SK-N-SH (cell line): ENCODE data around the gene ACAT2. TPM values are rescaled to one million over a fixed set of nuclear protein-coding genes. Genes with fewer than 3 reads are reported as not detected.

Experiments used
- CTCF ChIA-PET: fragments of 300-600, 350-600 bp; formaldehyde crosslinking; extraction: SDS; loops from one replicate; lab custom pipeline; 2021; lab: Yijun Ruan, JAX
- POLR2A ChIA-PET: fragments of 350-600 bp; sonication (Branson Sonifier 250); formaldehyde crosslinking; extraction: SDS; loops from one replicate; lab custom pipeline; 2020; ENCODE audit warnings: antibody characterized with exemption, inconsistent platforms; lab: Yijun Ruan, JAX
- DNase-seq: peaks from one replicate; pipeline ENCODE4 v3.0.0; 2012
- H2AFZ ChIP-seq: fragments of 200-600 bp; sonication (generic); 2 replicates; pipeline ENCODE4 v1.8.1; 2016; ENCODE audit warnings: antibody characterized with exemption, mild to moderate bottlenecking, low read depth
- H3F3A ChIP-seq: fragments of 200-600 bp; sonication (generic); replicated peaks from 2 replicates; pipeline ENCODE3; 2016; ENCODE audit warnings: antibody characterized with exemption, mild to moderate bottlenecking; ENCODE audit not compliant: insufficient read depth
- H3K27ac ChIP-seq, 2 experiments: fragments of 200-500 bp in 1 of 2; fragments of 200-600 bp in 1 of 2; sonication (Bioruptor generic) in 1 of 2; sonication (generic), shearing (Covaris generic) in 1 of 2; 2 replicates each; pipeline versions ENCODE4 v1.5.1 to v1.6.1; 2014 to 2016; ENCODE audit warnings: low read depth in 2 of 2, inconsistent platforms in 1 of 2, low read length in 1 of 2, mild to moderate bottlenecking in 1 of 2, mixed read lengths in 1 of 2
- H3K27me3 ChIP-seq: fragments of 200-600 bp; sonication (generic), shearing (Covaris generic); 2 replicates; pipeline ENCODE4 v1.6.1; 2016; ENCODE audit warnings: mixed run types; ENCODE audit not compliant: insufficient read depth
- H3K36me3 ChIP-seq, 2 experiments: fragments of 200-500 bp in 1 of 2; fragments of 200-600 bp in 1 of 2; sonication (Bioruptor generic) in 1 of 2; sonication (generic) in 1 of 2; replicated peaks in 1 of 2; 2 replicates each; pipeline versions ENCODE3 to v1.5.1; 2014 to 2016; ENCODE audit warnings: low read length in 1 of 2, mild to moderate bottlenecking in 1 of 2; ENCODE audit not compliant: insufficient read depth in 2 of 2, control insufficient read depth in 1 of 2
- H3K4me1 ChIP-seq, 2 experiments: fragments of 200-500 bp in 1 of 2; fragments of 200-600 bp in 1 of 2; sonication (Bioruptor generic) in 1 of 2; sonication (generic), shearing (Covaris generic) in 1 of 2; 2 replicates each; pipeline versions ENCODE4 v1.5.1 to v1.6.1; 2014 to 2016; ENCODE audit warnings: low read depth in 1 of 2, low read length in 1 of 2, mixed run types in 1 of 2; ENCODE audit not compliant: insufficient read depth in 2 of 2, control insufficient read depth in 1 of 2
- H3K4me2 ChIP-seq: fragments of 200-600 bp; sonication (generic), shearing (Covaris generic); 2 replicates; pipeline ENCODE4 v1.6.1; 2017; ENCODE audit warnings: mixed run types
- H3K4me3 ChIP-seq, 2 experiments: fragments of 200-500 bp in 1 of 2; fragments of 200-600 bp in 1 of 2; sonication (Bioruptor generic) in 1 of 2; sonication (generic), shearing (Covaris generic) in 1 of 2; 2 replicates each; pipeline versions ENCODE4 v1.5.1 to v1.8.1; 2014 to 2016; ENCODE audit warnings: low read depth in 2 of 2, inconsistent platforms in 1 of 2, low read length in 1 of 2, mild to moderate bottlenecking in 1 of 2, mixed read lengths in 1 of 2, moderate library complexity in 1 of 2
- H3K79me2 ChIP-seq: fragments of 200-600 bp; sonication (generic); 2 replicates; pipeline ENCODE4 v1.8.1; 2017; ENCODE audit warnings: mild to moderate bottlenecking; ENCODE audit not compliant: insufficient read depth
- H3K9ac ChIP-seq: fragments of 200-600 bp; sonication (generic); 2 replicates; pipeline ENCODE4 v1.6.1; 2017; ENCODE audit warnings: mixed run types
- H3K9me2 ChIP-seq: fragments of 200-600 bp; sonication (generic); 2 replicates; pipeline ENCODE4 v1.6.1; 2017; ENCODE audit warnings: mixed run types
- H3K9me3 ChIP-seq: fragments of 200-600 bp; sonication (generic); 2 replicates; pipeline ENCODE4 v1.6.1; 2017; ENCODE audit warnings: mixed run types, mild to moderate bottlenecking, moderate library complexity
- H4K20me1 ChIP-seq: fragments of 200-600 bp; sonication (generic); 2 replicates; pipeline ENCODE4 v1.6.1; 2017; ENCODE audit warnings: mild to moderate bottlenecking, mixed run types; ENCODE audit not compliant: insufficient read depth
- EP300 ChIP-seq, 2 experiments: IDR thresholded peaks; 2 replicates each; pipeline versions ENCODE4 v1.4.0 to v1.6.1; 2012; ENCODE audit warnings: borderline replicate concordance in 1 of 2, low read depth in 1 of 2, low read length in 1 of 2
- FOSL2 ChIP-seq: IDR thresholded peaks from 2 replicates; pipeline ENCODE4 v1.4.0; 2012; ENCODE audit warnings: low read depth, mild to moderate bottlenecking, moderate library complexity, borderline replicate concordance
- FOXM1 ChIP-seq: IDR thresholded peaks from 2 replicates; pipeline ENCODE4 v1.4.0; 2012; ENCODE audit warnings: low read depth, mild to moderate bottlenecking
- GABPA ChIP-seq: IDR thresholded peaks from 2 replicates; pipeline ENCODE4 v1.4.0; 2012; ENCODE audit warnings: low read depth, mild to moderate bottlenecking
- JUND ChIP-seq: IDR thresholded peaks from 2 replicates; pipeline ENCODE4 v1.4.0; 2012
- MEF2A ChIP-seq: IDR thresholded peaks from 2 replicates; pipeline ENCODE4 v1.4.0; 2012; ENCODE audit warnings: low read depth, borderline replicate concordance
- MXI1 ChIP-seq: IDR thresholded peaks from 2 replicates; pipeline ENCODE4 v1.6.1; 2012; ENCODE audit warnings: mild to moderate bottlenecking, low read depth, low read length, improper control_type of control experiment
- NFIC ChIP-seq: IDR thresholded peaks from 2 replicates; pipeline ENCODE4 v1.4.0; 2012; ENCODE audit warnings: borderline replicate concordance
- NRF1 ChIP-seq: IDR thresholded peaks from 2 replicates; pipeline ENCODE4 v1.6.1; 2012; ENCODE audit warnings: low read depth, mild to moderate bottlenecking, low read length
- RFX5 ChIP-seq: IDR thresholded peaks from 2 replicates; pipeline ENCODE4 v1.6.1; 2012; ENCODE audit warnings: mild to moderate bottlenecking, improper control_type of control experiment, low read length
- RXRA ChIP-seq: IDR thresholded peaks from 2 replicates; pipeline ENCODE4 v1.4.0; 2012; ENCODE audit warnings: low read depth, mild to moderate bottlenecking, borderline replicate concordance
- SIN3A ChIP-seq: IDR thresholded peaks from 2 replicates; pipeline ENCODE4 v1.6.1; 2012; ENCODE audit warnings: low read depth, mild to moderate bottlenecking, low read length, moderate library complexity, borderline replicate concordance
- SMC3 ChIP-seq: IDR thresholded peaks from 2 replicates; pipeline ENCODE4 v1.6.1; 2012; ENCODE audit warnings: low read depth, low read length, improper control_type of control experiment
- YY1 ChIP-seq: IDR thresholded peaks from 2 replicates; pipeline ENCODE4 v1.4.0; 2012; ENCODE audit warnings: low read depth, mild to moderate bottlenecking
- WGBS: methylation state at CpG from one replicate; pipeline ENCODE4 v1.1.6; 2017; ENCODE audit warnings: low lambda C conversion rate; 5-methylcytosine and 5-hydroxymethylcytosine counted together
- polyA plus RNA-seq, 3 experiments: library from polyadenylated mRNA; depleted of rRNA; stranded (reverse); fragments of >200 nt; gene quantifications; 2 replicates each; pipeline ENCODE4 v1.2.3, GENCODE V29; 2012
- TF ChIP-seq, protein P1 (sequence below): fragments of 150-350 bp; IDR thresholded peaks from 2 replicates; pipeline ENCODE4 v1.6.1; 2016; ENCODE audit warnings: mild to moderate bottlenecking, low read depth, low read length
- TF ChIP-seq, protein P2 (sequence below): IDR thresholded peaks from 2 replicates; pipeline ENCODE4; 2012
- TF ChIP-seq, protein P3 (sequence below): IDR thresholded peaks from 2 replicates; pipeline ENCODE4 v1.6.1; 2012; ENCODE audit warnings: mild to moderate bottlenecking, low read depth, low read length, moderate library complexity
- TF ChIP-seq, protein P4 (sequence below): fragments of 150-350 bp; IDR thresholded peaks from 2 replicates; pipeline ENCODE4 v1.6.1; 2017; ENCODE audit warnings: antibody characterized with exemption, low read length, low read depth, borderline replicate concordance

Gene ACAT2
- polyA plus RNA-seq, 1 of the 3 experiments (the other 2 are of a cell fraction) = 13.1 TPM

DNA sequence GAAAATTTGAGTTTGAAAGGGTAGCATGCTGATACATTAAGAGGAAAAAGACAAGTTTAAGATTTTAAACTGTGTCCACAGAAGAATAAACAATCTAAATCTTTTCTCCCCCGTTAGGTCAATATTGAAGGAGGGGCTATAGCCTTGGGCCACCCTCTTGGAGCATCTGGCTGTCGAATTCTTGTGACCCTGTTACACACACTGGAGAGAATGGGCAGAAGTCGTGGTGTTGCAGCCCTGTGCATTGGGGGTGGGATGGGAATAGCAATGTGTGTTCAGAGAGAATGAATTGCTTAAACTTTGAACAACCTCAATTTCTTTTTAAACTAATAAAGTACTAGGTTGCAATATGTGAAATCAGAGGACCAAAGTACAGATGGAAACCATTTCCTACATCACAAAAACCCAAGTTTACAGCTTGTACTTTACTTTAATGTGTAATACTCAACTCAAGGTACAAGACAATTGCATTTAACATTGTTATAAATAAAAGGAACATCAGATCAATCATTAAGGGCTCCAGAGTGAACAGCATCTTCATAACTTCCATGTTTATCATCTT lies 16.8 kb downstream of the ACAT2 start:
- no peaks in the 10 kb centered on the region; a peak in 1 of 4 replicates for H3K4me1 ChIP-seq
- H2AFZ ChIP-seq = no peak overlapping the region
- no peak overlapping the region for H3K27ac ChIP-seq
- 83% methylated on average over 3 of the region's 3 CpGs for WGBS
- no peaks in the 10 kb centered on the region for H3K27me3 ChIP-seq
- H3K9me3 ChIP-seq = no peaks in the 10 kb centered on the region
- peaks cover 65 to 79% of the 10 kb centered on the region in 2 experiments for H3K36me3 ChIP-seq
- no peak for TF ChIP-seq NFIC
- no peak for TF ChIP-seq JUND
- no peak for TF ChIP-seq EP300 (IDR thresholded peaks at IDR 0.05; ENCODE audit: borderline replicate concordance in 1 of 2, low read depth in 1 of 2, low read length in 1 of 2)
- TF ChIP-seq NRF1 = no peak
- no peak for TF ChIP-seq GABPA
- TF ChIP-seq MXI1 = no peak
- H3F3A ChIP-seq = peaks cover 43% of the 10 kb centered on the region
- ChIA-PET POLR2A (interaction anchor here (0.6 kb wide), 1 partner anchor 8 kb away, joined by 3 read pairs; no protein-coding TSS in a partner anchor), CTCF (no interaction called here)
- H3K4me2 ChIP-seq = no peak overlapping the region
- no peak overlapping the region for H3K9ac ChIP-seq
- DNase-seq = no peak
- peaks cover 3% of the 10 kb centered on the region for H4K20me1 ChIP-seq
- peaks cover 29% of the 10 kb centered on the region for H3K79me2 ChIP-seq
- no peak overlapping the region for H3K4me3 ChIP-seq
- H3K9me2 ChIP-seq = no peaks in the 10 kb centered on the region

DNA sequence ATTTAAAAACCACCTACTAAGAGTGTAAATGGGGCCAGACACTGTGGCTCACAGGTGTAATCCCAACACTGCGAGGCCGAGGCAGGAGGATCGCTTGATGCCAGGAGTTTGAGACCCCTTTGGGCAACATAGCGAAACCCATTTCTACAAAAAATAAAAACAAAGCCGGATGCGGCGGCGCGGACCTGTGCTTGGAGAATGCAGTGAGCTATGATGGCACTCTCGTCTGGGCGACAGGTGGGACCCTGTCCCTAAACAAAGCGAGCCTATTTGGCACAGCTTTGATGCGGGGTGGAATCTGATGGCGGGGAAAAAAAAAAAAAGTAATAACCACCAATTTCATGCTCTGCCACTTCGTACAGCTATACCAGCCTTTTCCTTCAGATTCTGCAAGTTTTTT lies 26.4 kb downstream of the ACAT2 start:
- H3K4me2 ChIP-seq = peak overlapping the region; percentile 94
- no peaks in the 10 kb centered on the region for H3K9me3 ChIP-seq
- H3K27me3 ChIP-seq = no peaks in the 10 kb centered on the region
- no peaks in the 10 kb centered on the region for H3K9me2 ChIP-seq
- no peak overlapping the region for H2AFZ ChIP-seq
- peaks cover 3% of the 10 kb centered on the region for H3F3A ChIP-seq
- H3K4me1 ChIP-seq = peaks cover 10 to 22% of the 10 kb centered on the region in 2 experiments; a peak in 3 of 4 replicates
- 7% methylated on average over 15 of the region's 15 CpGs for WGBS
- POLR2A ChIA-PET = interaction anchor here (2.4 kb wide), 1 partner anchor 27 kb away, joined by 11 read pairs; the partner anchor contains the start of gene ACAT2
- peaks cover 19% of the 10 kb centered on the region for H4K20me1 ChIP-seq
- no peak overlapping the region; a peak in 1 of 4 replicates for H3K27ac ChIP-seq
- H3K36me3 ChIP-seq = peaks cover 50 to 66% of the 10 kb centered on the region in 2 experiments
- H3K79me2 ChIP-seq = peaks cover 91% of the 10 kb centered on the region
- TF ChIP-seq, protein P1, sequence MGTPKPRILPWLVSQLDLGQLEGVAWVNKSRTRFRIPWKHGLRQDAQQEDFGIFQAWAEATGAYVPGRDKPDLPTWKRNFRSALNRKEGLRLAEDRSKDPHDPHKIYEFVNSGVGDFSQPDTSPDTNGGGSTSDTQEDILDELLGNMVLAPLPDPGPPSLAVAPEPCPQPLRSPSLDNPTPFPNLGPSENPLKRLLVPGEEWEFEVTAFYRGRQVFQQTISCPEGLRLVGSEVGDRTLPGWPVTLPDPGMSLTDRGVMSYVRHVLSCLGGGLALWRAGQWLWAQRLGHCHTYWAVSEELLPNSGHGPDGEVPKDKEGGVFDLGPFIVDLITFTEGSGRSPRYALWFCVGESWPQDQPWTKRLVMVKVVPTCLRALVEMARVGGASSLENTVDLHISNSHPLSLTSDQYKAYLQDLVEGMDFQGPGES = no peak
- TF ChIP-seq MXI1 (no peak), YY1 (no peak), FOXM1 (no peak), MEF2A (no peak), RFX5 (no peak), JUND (no peak), RXRA (no peak), SIN3A (no peak), FOSL2 (no peak), SMC3 (no peak)
- TF ChIP-seq, protein P2, sequence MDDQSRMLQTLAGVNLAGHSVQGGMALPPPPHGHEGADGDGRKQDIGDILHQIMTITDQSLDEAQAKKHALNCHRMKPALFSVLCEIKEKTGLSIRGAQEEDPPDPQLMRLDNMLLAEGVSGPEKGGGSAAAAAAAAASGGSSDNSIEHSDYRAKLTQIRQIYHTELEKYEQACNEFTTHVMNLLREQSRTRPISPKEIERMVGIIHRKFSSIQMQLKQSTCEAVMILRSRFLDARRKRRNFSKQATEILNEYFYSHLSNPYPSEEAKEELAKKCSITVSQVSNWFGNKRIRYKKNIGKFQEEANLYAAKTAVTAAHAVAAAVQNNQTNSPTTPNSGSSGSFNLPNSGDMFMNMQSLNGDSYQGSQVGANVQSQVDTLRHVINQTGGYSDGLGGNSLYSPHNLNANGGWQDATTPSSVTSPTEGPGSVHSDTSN = no peak
- TF ChIP-seq, protein P3, sequence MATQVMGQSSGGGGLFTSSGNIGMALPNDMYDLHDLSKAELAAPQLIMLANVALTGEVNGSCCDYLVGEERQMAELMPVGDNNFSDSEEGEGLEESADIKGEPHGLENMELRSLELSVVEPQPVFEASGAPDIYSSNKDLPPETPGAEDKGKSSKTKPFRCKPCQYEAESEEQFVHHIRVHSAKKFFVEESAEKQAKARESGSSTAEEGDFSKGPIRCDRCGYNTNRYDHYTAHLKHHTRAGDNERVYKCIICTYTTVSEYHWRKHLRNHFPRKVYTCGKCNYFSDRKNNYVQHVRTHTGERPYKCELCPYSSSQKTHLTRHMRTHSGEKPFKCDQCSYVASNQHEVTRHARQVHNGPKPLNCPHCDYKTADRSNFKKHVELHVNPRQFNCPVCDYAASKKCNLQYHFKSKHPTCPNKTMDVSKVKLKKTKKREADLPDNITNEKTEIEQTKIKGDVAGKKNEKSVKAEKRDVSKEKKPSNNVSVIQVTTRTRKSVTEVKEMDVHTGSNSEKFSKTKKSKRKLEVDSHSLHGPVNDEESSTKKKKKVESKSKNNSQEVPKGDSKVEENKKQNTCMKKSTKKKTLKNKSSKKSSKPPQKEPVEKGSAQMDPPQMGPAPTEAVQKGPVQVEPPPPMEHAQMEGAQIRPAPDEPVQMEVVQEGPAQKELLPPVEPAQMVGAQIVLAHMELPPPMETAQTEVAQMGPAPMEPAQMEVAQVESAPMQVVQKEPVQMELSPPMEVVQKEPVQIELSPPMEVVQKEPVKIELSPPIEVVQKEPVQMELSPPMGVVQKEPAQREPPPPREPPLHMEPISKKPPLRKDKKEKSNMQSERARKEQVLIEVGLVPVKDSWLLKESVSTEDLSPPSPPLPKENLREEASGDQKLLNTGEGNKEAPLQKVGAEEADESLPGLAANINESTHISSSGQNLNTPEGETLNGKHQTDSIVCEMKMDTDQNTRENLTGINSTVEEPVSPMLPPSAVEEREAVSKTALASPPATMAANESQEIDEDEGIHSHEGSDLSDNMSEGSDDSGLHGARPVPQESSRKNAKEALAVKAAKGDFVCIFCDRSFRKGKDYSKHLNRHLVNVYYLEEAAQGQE = no peak
- TF ChIP-seq, protein P4, sequence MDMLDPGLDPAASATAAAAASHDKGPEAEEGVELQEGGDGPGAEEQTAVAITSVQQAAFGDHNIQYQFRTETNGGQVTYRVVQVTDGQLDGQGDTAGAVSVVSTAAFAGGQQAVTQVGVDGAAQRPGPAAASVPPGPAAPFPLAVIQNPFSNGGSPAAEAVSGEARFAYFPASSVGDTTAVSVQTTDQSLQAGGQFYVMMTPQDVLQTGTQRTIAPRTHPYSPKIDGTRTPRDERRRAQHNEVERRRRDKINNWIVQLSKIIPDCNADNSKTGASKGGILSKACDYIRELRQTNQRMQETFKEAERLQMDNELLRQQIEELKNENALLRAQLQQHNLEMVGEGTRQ = no peak
- DNase-seq = no peak
- CTCF ChIA-PET = interaction anchor here (1.3 kb wide), 1 partner anchor 97 kb away, joined by 4 read pairs; no protein-coding TSS in a partner anchor
- H3K9ac ChIP-seq = peak overlapping the region; percentile 89
- peak overlapping the region; percentile 73 to 90 for H3K4me3 ChIP-seq
